ENCODE measurements around the gene FAM83D.

Gene FAM83D

GRCh38 chr20:38965264-38965663 is 39.0 kb downstream of the FAM83D start:
- Histone ChIP-seq H3K27ac (ENCODE audit: low read depth, low read length) (no peak overlapping the region), H3K4me3 (ENCODE audit: low read length) (no peak overlapping the region), H3K79me2 (ENCODE audit: control insufficient read depth, low read length) (peaks cover 66% of the 10 kb centered on the region), H3K36me3 (ENCODE audit: control insufficient read depth, low read length) (peaks cover 23% of the 10 kb centered on the region), H4K20me1 (ENCODE audit: control insufficient read depth, insufficient read depth, low read depth, low read length) (no peaks in the 10 kb centered on the region), H3K9me2 (replicated peaks; ENCODE audit: control insufficient read depth, low read length) (no peaks in the 10 kb centered on the region), H3F3A (ENCODE audit: control insufficient read depth, insufficient read depth) (peaks cover 7% of the 10 kb centered on the region; the same call in 1 of the 2 replicates), H3K9me3 (ENCODE audit: control insufficient read depth, insufficient read depth, low read length) (no peaks in the 10 kb centered on the region), H3K4me2 (ENCODE audit: low read length) (no peak overlapping the region), H3K4me1 (ENCODE audit: control insufficient read depth, low read length) (peaks cover 22% of the 10 kb centered on the region), H3K27me3 (ENCODE audit: control insufficient read depth, low read length) (no peaks in the 10 kb centered on the region)
- TF ChIP-seq CTCF (IDR thresholded peaks at IDR 0.05; ENCODE audit: low read depth, low read length, poor library complexity, severe bottlenecking) (no peak), EZH2phosphoT487 (IDR thresholded peaks at IDR 0.05; ENCODE audit: borderline replicate concordance, low read length) (no peak)

GRCh38 chr20:38968090-38968489 is 41.9 kb downstream of the FAM83D start:
- H3K4me1 ChIP-seq (ENCODE audit: control insufficient read depth, low read length): peaks cover 10% of the 10 kb centered on the region
- peaks cover 45% of the 10 kb centered on the region for H3K79me2 ChIP-seq (ENCODE audit: control insufficient read depth, low read length)
- no peak overlapping the region for H3K4me2 ChIP-seq (ENCODE audit: low read length)
- no peaks in the 10 kb centered on the region for H3K9me2 ChIP-seq (replicated peaks; ENCODE audit: control insufficient read depth, low read length)
- no peak overlapping the region for H3K27ac ChIP-seq (ENCODE audit: low read depth, low read length)
- H3F3A ChIP-seq (ENCODE audit: control insufficient read depth, insufficient read depth): 0 out of 2 replicates have a peak, but pooled peaks cover 2% of the 10 kb centered on the region
- no peaks in the 10 kb centered on the region for H3K9me3 ChIP-seq (ENCODE audit: control insufficient read depth, insufficient read depth, low read length)
- H3K36me3 ChIP-seq (ENCODE audit: control insufficient read depth, low read length): peaks cover 35% of the 10 kb centered on the region
- TF ChIP-seq CTCF (IDR thresholded peaks at IDR 0.05; ENCODE audit: low read depth, low read length, poor library complexity, severe bottlenecking) (no peak), EZH2phosphoT487 (IDR thresholded peaks at IDR 0.05; ENCODE audit: borderline replicate concordance, low read length) (no peak)
- H3K4me3 ChIP-seq (ENCODE audit: low read length): no peak overlapping the region
- H4K20me1 ChIP-seq (ENCODE audit: control insufficient read depth, insufficient read depth, low read depth, low read length): no peaks in the 10 kb centered on the region
- no peaks in the 10 kb centered on the region for H3K27me3 ChIP-seq (ENCODE audit: control insufficient read depth, low read length)

DNA sequence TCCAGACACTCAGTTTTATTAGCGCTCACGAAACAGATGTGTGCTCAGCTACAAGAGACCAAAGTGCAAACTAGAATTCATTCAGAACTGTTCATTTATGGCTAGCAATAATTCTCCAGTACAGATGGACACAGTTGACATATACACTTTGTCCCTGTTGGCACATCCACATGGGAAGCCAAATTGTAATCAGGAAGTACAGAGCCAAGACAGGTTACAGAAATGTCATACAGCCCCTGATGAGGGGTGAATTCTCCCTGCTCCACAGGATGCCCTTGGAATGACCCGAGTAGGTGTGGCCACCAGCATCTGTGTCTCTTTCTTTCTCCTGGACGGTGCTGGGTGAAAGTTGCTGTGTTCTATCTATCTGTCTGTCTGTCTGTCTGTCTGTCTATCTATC is 43.5 kb downstream of the FAM83D start:
- Histone ChIP-seq H3K4me3 (ENCODE audit: low read length) (no peak overlapping the region), H3K9me2 (replicated peaks; ENCODE audit: control insufficient read depth, low read length) (no peaks in the 10 kb centered on the region), H3K27me3 (ENCODE audit: control insufficient read depth, low read length) (no peaks in the 10 kb centered on the region), H3K36me3 (ENCODE audit: control insufficient read depth, low read length) (peaks cover 42% of the 10 kb centered on the region), H4K20me1 (ENCODE audit: control insufficient read depth, insufficient read depth, low read depth, low read length) (no peaks in the 10 kb centered on the region), H3K9me3 (ENCODE audit: control insufficient read depth, insufficient read depth, low read length) (no peaks in the 10 kb centered on the region), H3K79me2 (ENCODE audit: control insufficient read depth, low read length) (peaks cover 28% of the 10 kb centered on the region), H3K4me1 (ENCODE audit: control insufficient read depth, low read length) (no peaks in the 10 kb centered on the region), H3K27ac (ENCODE audit: low read depth, low read length) (no peak overlapping the region), H3F3A (ENCODE audit: control insufficient read depth, insufficient read depth) (no peaks in the 10 kb centered on the region), H3K4me2 (ENCODE audit: low read length) (no peak overlapping the region)
- TF ChIP-seq EZH2phosphoT487 (IDR thresholded peaks at IDR 0.05; ENCODE audit: borderline replicate concordance, low read length) (no peak), CTCF (IDR thresholded peaks at IDR 0.05; ENCODE audit: low read depth, low read length, poor library complexity, severe bottlenecking) (no peak)
